Measurements from ENCODE around the gene RAF1. TPM values are rescaled to one million over a fixed set of nuclear protein-coding genes. Genes with fewer than 3 reads are reported as not detected.
"Not testable (repeated sequence)": the region's sequence is repeated elsewhere in the genome, so short reads cannot be mapped to it uniquely, and the experiment has no call there.

RAF1 gene
- total RNA-seq, 1 donor: 111 TPM

- peak; percentile 38 for DNase-seq (ENCODE audit: low read depth)
- no peak for TF ChIP-seq CTCF (IDR thresholded peaks at IDR 0.05; ENCODE audit: insufficient read depth, low read depth, low read length)
- H3K4me3 ChIP-seq (ENCODE audit: low read depth, low read length): peak overlapping the region; percentile 95
Measured at GRCh38 chr3:12662593-12663400, 1.1 kb downstream of the RAF1 start.

GRCh38 chr3:12661926-12662592 is 1.9 kb downstream of the RAF1 start:
- no peak for DNase-seq (ENCODE audit: low read depth)
- H3K4me3 ChIP-seq (ENCODE audit: low read depth, low read length): peak overlapping the region; percentile 95
- TF ChIP-seq CTCF (IDR thresholded peaks at IDR 0.05; ENCODE audit: insufficient read depth, low read depth, low read length): no peak

- H3K4me3 ChIP-seq (ENCODE audit: low read depth, low read length); DNase-seq (ENCODE audit: low read depth): not testable (repeated sequence)
Measured at GRCh38 chr3:12661375-12661774, 2.5 kb downstream of the RAF1 start.

GRCh38 chr3:12660196-12660595 is 3.7 kb downstream of the RAF1 start:
- DNase-seq (ENCODE audit: low read depth): no peak
- no peak overlapping the region for H3K4me3 ChIP-seq (ENCODE audit: low read depth, low read length)
- TF ChIP-seq CTCF (IDR thresholded peaks at IDR 0.05; ENCODE audit: insufficient read depth, low read depth, low read length): no peak

GRCh38 chr3:12659316-12660015 is 4.5 kb downstream of the RAF1 start:
- no peak overlapping the region for H3K4me3 ChIP-seq (ENCODE audit: low read depth, low read length)
- peak; percentile 33 for DNase-seq (ENCODE audit: low read depth)
- no peak for TF ChIP-seq CTCF (IDR thresholded peaks at IDR 0.05; ENCODE audit: insufficient read depth, low read depth, low read length)

- DNase-seq (ENCODE audit: low read depth): peak; percentile 87
- no peak overlapping the region for H3K4me3 ChIP-seq (ENCODE audit: low read depth, low read length)
- no peak for TF ChIP-seq CTCF (IDR thresholded peaks at IDR 0.05; ENCODE audit: insufficient read depth, low read depth, low read length)
Measured at GRCh38 chr3:12658593-12659058, 5.3 kb downstream of the RAF1 start.

GRCh38 chr3:12656850-12657249 is 7.1 kb downstream of the RAF1 start:
- DNase-seq (ENCODE audit: low read depth): no peak
- TF ChIP-seq CTCF (IDR thresholded peaks at IDR 0.05; ENCODE audit: insufficient read depth, low read depth, low read length): no peak
- no peak overlapping the region for H3K4me3 ChIP-seq (ENCODE audit: low read depth, low read length)
